NCI-H187 treated with DMSO at 0.1 percent for 48 hours (cell line): ENCODE data around the gene FBXL13.
"Not testable (repeated sequence)": the region's sequence is repeated elsewhere in the genome, so short reads cannot be mapped to it uniquely, and the experiment has no call there.

Experiments used
- DNase-seq: peaks from one replicate; lab custom pipeline; 2025; lab: John Stamatoyannopoulos, UW

The FBXL13 gene

DNA sequence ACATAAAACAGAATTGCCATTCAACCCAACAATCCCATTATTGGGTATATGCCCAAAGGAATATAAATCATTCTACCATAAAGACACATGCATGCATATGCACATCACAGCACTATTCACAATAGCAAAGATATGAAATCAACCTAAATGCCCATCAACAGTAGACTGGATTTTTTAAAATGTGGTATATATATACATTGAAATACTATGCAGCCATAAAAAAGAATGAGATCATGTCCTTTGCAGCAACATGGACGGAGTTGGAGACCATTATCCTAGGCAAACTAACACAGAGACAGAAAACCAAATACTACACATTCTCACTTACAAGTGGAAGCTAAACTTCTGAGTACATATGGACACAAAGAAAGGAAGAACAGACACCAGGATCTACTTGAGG is 51.0 kb downstream of the FBXL13 start:
- DNase-seq, result not testable (repeated sequence)

DNA sequence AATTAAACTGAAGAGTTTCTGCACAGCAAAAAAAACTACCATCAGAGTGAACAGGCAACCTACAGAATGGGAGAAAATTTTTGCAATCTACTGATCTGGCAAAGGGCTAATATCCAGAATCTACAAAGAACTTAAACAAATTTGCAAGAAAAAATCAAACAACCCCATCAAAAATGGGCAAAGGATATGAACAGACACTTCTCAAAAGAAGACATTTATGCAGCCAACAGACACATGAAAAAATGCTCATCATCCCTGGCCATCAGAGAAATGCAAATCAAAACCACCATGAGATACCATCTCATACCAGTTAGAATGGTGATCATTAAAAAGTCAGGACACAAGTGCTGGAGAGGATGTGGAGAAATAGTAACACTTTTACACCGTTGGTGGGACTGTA is 53.1 kb downstream of the FBXL13 start:
- not testable (repeated sequence) for DNase-seq

DNA sequence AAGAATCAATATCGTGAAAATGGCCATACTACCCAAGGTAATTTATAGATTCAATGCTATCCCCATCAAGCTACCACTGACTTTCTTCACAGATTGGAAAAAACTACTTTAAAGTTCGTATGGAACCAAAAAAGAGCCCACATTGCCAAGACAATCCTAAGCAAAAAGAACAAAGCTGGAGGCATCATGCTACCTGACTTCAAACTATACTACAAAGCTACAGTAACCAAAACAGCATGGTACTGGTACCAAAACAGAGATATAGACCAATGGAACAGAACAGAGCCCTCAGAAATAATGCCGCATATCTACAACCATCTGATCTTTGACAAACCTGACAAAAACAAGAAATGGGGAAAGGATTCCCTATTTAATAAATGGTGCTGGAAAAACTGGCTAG is 53.7 kb downstream of the FBXL13 start:
- DNase-seq, result not testable (repeated sequence)

DNA sequence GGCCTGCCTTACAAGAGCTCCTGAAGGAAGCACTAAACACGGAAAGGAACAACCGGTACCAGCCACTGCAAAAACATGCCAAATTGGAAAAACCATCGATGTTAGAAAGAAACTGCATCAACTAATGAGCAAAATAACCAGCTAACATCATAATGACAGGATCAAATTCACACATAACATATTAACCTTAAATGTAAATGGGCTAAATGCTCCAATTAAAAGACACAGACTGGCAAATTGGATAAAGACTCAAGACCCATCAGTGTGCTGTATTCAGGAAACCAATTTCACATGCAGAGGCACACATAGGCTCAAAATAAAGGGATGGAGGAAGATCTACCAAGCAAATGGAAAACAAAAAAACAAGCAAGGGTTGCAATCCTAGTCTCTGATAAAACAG is 56.3 kb downstream of the FBXL13 start:
- DNase-seq, result not testable (repeated sequence)

DNA sequence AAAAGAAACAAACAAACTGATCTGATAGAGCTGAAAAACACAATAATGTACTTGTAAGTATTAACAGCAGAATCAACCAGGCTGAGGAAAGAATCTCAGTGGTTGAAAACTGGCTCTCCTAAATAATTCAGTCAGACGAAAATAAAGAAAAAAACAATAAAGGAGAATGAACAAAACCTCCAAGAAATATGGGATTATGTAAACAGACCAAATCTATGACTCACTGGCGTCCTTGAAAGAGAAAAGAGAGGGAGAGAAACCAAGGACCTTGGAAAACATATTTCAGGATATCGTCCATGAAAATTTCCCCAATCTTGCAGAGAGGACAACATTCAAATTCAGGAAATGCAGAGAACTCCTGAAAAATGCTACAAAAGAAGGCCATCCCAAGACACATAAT is 62.9 kb downstream of the FBXL13 start:
- no peak for DNase-seq

DNA sequence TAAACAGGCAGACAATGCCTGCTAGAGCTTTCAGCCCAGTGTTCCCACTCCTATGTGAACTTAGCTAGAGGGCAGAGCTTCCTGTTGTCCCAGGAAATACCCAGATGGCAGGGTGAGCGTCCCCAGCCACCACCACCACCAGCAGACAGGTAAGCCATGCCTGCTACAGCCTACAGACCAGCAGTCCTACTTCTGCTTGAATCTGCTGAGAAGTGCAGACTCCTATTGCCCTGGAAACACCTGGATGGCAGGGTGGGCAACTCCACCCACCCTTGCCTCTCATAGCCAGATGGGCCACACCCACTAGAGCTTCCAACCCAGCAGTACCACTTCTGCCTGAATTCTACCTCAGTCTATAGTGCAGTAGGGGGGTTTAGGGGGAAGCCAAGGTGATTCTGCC is 64.4 kb downstream of the FBXL13 start:
- no peak for DNase-seq

DNA sequence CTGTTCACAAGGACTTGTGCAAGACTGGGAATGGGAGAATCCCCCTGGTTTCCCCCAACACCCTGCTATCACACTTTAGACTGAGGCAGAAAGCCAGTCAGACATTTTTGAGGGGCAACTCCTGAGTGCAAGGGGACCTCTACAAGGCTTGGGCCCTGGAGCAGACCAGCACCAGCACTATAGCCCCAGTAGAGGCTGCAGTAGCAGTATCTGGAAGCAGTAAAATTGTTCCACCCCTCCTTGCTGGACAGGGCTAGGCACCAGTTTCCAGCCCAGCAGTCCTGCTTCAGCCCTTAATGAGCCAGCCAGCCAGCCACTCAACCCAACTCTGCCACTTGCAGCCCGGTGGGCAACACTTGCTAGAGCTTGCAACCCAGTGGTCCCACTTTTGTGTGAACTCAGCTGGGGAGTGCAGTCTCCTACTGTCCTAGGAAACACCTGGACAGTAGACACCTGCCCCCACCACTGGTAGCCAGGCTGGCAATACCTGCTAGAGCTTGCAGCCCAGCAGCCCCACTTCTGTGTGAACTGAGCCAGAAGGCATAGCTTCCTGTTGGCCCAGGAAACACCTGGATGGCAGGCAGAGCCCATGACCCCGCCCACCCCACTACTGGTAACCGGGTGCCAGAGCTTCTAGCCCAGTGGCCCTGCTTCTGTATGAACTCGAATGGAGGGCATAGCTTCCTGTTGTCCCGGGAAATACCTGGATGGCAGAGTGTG is 65.0 kb downstream of the FBXL13 start:
- no peak for DNase-seq

DNA sequence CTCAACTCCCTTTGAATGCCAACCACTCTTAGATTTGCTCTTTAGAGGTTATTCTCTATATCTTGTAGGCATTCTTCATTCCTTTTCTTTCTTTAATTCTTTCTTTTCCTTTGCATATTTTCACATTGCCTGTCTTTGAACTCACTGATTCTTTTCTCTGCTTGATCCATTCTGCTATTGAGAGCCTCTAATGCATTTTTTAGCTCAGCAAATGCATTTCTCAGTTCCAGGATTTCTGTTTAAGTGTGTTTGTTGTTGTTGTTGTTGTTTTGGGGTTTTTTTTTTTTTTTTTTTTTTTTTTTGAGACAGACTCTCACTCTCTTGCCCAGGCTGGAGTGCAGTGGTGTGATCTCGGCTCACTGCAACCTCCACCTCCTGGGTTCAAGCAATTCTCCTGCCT is 71.6 kb downstream of the FBXL13 start:
- no peak for DNase-seq

DNA sequence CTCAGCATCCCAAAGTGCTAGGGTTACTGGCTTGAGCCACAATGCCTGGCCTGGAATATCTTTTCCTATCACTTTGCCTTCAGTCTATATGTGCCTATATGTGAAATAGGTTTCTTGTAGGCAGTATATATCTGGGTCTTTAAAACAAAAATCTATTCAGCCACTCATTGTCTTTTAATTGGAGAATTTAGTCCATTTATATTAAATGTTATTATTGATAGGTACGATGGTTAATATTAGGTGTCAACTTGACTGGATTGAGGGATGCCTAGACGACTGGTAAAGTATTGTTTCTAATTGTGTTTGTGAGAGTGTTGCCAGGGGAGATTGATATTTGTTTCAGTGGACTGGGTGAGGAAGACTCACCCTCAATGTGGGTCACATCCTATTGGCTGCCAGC is 73.4 kb downstream of the FBXL13 start:
- DNase-seq, result no peak

DNA sequence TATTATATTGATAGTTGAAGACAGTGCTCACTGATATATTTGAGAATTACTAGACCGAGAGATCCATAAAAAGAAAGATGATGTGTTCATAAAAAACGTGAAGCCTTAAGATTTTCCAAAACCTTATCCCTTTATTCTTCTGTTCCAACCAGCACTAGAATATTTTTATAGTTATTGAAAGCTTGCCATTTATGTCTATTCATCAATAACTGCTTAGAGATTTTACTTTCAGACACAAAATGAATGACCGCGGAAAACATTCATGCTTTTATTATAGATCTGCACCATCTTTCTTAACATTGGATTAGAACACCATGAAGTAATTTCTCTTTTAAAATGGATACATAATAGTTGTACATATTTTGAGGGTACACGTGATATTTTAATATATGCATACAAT is 77.6 kb downstream of the FBXL13 start:
- DNase-seq, result no peak

DNA sequence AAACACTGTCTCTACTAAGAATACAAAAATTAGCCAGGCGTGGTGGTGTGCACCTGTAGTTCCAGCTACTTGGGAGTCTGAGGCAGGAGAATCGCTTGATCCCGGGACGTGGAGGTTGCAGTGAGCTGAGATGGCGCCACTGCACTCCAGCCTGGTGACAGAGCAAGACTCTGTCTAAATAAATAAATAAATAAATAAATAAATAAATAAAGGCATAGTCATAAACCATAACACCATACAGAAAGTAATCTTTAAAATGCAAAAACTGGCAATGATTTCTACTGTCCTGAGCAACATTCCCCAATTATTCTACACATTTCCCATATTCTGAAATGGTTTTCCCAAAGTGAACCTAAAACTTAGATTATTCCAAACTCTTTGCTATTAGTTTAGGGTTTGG is 79.0 kb downstream of the FBXL13 start:
- DNase-seq, result not testable (repeated sequence)

DNA sequence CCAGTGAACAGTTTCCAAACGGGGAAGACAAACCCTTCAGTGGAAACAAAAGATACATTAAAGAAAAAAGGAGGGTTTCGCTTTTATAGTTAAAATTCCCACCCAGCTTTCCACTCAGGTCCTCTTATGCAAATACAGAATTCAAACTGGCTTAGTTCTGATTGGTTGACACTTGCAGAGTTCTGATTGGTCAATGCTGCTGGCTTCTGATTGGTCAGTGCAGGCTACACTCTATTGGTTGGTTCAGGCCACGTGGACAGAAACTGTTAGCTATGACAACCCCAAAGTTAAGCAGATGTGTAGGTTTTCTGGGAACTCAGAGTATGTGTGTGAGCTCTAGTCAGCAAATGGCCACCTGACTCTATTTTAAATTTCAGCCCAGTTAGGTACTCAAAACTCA is 80.0 kb downstream of the FBXL13 start:
- no peak for DNase-seq

DNA sequence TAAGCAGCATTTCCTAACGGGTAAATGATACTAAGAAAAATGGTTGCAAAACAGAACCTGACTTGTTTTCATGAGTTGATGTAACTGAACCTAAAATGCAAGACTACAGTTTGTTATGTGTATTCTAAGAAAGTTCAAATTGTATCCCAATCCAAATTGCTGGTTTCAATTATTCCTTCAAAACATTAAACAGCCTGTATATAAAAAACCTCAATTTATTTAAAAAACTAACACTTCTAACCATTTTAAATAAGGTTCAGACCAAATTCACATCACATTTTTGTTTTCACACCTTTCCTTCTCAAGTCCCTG is 80.9 kb downstream of the FBXL13 start:
- DNase-seq, result no peak

DNA sequence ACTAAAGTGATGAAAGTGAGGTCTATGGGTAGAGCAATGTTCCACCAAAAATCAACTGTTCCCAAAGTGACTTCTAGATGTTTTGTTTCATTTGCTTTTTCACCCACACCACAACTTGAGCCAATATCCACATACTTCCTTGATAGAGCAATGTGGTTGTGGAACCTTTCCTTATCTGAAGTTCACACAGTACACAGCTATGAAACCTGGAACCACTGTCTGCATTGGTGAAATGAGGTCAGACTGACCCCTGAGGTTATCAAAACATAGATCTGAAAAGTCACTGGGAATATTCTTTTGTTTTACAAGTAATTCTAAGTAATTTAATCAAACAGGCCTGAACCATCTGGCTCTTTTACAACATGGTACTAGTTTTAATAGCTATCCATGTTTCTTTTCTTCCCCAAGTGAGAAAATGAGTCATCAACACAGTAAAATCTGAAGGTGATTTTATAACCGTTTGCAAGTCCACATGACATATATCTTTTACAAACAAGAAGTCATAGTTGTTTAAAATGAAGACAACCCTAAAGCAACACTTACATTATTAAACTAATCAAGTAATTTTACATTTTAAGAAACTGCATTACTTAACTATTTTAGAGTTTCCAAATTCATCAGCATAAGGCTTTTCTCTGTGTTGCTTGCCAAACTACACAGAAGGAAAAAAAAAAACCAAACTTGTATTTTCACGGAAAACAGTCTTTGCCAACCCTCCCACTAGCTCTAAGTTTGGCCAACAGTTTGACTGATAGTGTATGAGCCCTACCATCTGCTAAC is 81.5 kb downstream of the FBXL13 start:
- DNase-seq, result no peak

DNA sequence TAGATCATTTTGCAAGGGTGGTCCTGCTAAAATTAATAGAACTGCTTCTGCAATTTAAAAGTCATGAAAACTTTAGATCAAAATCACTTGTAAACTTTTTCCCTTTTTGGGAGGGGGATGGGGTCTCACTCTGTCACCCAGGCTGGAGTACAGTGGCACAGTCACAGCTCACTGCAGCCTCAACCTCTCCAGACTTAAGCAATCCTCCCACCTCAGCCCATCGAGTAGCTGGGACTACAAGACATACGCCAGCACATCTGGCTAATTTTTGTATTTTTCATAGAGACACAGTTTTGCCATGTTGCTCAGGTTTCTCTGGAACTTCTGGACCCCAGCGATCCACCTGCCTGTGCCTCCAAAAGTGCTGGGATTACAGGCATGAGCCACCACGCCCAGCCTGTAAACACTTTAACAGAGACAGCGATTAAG is 82.1 kb downstream of the FBXL13 start:
- no peak for DNase-seq

DNA sequence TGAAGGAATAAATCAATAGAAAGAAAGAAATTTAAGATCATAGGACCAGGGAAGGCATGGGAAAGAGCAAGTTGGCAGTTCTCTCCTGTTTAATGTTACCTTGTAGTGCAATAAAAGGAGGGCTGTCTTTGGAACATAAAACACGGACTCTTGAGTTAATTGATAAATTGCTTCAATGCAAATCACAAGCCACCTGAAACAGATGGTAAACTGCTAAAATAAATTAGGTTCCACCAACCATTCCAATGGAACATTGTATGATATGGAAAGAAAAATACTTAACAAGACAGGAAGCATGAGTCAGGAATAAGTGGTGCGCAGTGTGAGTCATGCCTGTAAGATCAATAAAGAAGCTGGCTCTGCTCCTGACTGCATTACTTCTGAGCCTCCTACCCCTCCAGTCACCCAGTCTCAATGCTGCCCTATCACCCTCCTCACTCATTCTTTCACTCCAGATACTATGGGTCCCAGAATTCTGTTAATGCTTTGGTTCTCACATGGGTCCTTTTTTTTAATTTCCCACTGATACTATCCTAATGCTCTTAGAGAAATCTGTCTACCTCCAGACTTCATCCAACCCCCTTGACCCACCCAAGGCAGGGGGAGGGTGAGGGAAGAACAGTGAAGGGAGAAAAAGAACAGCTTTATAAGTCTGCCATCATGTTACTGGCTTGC is 82.9 kb downstream of the FBXL13 start:
- no peak for DNase-seq

DNA sequence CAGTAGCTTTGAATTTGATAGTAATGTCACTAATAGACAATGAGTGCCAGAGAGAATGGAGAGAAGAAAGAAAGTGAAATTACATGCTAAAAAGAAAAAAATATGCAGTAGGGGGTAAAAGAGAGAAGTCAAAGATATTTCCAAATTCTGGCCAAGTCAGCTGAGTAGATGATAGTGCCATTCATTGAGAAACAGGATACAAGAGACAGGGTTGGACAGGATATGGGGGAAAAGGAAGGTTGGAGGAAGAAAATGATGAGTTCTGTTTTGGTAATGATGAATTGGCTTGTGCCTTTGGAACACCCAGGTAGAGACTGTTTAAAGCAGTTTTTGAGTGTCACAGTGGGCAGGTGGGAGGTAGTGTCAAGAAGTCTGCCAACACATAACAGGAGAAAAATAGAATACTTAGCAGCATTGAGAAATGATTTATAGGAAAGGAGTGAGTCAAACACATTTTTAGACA is 83.5 kb downstream of the FBXL13 start:
- no peak for DNase-seq

DNA sequence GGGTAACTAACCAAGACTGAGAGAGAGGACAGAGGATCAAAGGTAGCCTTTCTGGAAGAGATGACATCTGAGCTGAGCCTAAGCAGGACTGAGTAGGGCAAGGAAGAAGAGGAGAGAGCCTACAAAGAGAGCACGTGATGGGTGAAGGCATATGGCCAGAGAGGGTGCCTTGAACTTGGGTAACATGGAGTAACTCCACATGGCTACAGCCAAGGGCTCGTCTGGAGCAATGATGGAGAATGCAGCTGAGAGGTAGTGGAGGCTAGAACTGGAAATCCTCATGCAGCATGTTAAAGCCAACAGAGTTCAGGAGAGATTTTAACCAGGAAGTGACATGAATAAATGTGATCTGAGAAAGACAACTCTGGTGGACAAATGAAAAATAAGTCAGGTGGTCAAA is 84.0 kb downstream of the FBXL13 start:
- DNase-seq, result no peak

DNA sequence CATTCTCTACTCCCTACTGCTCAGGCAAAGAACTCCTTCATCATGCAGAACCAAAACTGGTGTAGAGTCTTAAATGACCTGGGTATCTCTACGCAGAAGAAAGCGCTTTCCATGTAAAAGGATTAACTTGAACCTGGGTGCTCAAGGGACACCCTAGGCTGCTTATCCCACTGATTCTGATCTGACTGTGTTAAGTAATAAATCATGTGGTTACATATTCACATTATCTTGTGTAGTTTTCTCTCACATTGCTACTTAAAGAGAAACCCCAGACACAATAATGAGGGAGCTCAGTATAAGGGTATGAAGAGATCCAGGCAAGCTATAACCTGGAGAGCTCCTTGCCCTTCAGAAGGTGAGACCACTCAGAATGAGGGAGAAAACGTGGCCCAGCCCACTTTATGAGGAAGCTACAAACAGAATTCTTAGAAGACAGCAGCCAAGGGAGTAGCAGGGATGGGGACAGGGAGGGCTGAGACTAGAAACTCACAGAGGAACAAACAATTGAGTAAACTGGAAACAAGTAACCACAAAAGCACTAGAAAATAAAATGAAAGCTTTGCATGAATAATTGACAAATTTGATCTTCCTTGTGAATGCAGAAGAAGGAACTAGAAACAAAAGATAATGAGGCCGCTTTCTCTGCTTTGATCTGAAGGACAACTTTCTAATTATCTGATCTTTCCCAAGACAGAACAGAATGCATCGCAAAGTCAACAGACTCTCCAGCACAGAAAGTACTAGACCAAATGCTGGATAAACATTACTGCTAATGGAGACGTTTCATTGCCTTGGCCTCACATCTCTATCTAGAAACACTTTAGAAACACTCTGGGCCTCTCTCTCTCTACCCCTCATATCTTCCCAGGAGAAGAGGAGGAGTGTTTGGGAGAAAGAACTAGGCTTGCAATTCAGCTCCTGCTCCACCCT is 85.7 kb downstream of the FBXL13 start:
- DNase-seq, result no peak

DNA sequence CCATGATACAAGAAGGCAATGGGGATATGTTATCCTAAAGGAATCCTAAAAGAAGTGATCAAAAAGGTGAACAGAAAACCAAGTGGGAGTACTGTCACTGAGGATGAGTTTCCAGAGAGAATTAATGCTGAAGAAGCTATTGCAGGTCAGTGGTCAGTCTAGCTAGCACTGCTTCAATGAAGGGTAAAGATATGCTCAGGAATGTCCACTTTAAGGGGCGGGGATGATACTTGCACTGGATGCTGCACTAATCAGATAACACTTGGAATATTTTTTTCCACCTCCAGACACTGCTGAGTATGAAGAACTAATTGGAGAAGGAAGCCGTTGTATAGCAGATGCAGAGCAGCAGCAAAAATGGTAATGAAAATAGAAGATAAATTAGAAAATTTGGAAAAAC is 86.5 kb downstream of the FBXL13 start:
- no peak for DNase-seq

DNA sequence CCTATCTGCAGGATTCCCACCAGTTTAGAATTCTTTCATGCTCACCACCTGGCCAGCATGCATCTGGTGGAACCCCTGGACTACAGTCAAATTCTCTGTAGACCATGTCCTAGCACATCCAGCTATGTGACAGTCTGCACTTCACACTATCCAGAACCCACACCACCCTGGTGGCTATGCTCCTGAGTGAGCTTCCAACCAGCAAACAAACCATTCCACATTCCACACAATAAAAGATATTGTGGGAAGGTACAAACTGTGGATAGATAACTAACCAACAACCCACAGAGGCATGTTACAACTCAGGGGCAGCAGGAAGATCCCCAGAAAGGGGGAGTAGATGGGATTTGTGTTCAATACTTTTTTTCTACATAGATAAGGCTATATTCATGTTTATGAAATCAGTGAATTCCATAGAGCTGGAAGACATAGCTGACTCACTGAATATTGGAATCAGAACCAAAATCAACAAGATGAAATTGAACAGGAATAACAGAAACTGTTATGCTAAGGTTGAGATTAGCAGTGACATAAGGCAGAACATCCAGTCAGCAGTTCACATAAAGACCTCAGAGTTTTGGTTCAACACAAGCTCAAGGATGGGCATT is 89.3 kb downstream of the FBXL13 start:
- no peak for DNase-seq

DNA sequence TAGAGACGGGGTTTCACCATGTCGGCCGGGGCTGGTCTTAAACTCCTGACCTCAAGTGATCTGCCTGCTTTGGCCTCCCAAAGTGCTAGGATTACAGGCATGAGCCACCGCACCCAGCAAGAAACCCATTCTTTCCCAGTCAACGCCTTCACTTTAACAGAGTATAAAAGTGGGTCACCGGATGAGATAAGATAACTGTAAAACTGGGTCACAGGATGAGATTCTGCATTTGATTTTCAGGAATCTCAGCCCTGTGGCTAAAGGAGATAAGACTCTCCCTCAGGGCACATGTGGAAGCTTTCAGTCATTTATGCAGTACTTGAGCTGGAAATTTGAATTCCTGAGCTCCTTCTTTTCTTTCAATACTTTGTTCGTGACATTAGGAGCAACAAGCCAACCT is 91.0 kb downstream of the FBXL13 start:
- no peak for DNase-seq
